HK-2 (cell line): ENCODE measurements around the gene TIE1.

ENCODE experiments used
- DNase-seq: peaks from one replicate; pipeline ENCODE4 v3.0.0-alpha.2; 2018; ENCODE audit not compliant: unreplicated experiment

Gene TIE1

DNA sequence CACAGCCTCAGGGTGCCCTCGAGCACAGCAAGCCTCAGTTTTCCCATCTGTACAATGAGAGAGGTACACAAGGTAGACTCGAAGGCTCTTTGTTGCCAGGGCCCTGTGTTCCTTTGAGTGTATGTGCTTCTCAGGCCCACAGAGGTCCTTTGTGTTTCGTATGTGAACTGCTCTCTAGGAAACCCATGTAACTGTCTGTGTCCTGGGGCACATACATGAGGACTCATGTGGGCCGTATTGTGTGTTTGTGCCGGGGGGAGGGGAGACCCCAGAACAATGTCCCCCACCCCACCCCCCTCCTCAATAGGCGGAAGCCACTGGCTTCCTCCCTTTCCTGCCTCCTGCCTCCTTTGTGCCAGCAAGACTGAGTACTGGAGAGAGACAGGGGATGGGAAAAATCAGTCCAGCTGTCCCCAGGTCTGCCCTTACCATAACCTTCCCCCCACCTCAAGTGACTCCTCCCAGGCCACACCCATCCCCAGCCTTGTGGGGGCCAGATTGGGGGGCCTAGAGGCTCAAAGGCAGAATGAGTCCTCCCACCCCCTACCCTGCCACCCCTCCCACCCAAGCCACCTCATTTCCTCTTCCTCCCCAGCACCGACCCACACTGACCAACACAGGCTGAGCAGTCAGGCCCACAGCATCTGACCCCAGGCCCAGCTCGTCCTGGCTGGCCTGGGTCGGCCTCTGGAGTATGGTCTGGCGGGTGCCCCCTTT, at the start of gene TIE1:
Gene TIE1, plus strand, starts transcription at position 605 of the 717 bp plus-strand sequence. Its CDS starts 90 bp downstream, at position 695.
- DNase-seq, result no peak

DNA sequence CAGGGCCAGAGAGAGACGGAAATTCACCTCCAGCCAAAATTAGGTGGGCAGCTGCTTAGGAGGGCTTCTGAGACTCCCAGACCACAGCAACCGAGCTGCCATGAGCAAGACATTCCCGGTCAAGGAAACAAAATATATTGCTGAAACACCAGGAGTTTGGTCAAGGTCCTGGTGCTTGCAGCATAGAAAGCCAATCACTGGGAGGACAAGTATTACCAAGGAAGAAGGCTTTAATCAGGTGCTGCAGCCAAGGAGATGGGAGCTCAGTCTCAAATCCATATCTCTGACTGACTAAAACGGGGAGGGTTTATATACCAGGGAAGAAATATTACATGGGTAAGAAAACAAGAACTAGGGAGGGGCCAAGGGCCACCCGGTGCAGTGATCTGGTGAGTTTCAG, 49.8 kb upstream of the TIE1 start:
- DNase-seq, result no peak

DNA sequence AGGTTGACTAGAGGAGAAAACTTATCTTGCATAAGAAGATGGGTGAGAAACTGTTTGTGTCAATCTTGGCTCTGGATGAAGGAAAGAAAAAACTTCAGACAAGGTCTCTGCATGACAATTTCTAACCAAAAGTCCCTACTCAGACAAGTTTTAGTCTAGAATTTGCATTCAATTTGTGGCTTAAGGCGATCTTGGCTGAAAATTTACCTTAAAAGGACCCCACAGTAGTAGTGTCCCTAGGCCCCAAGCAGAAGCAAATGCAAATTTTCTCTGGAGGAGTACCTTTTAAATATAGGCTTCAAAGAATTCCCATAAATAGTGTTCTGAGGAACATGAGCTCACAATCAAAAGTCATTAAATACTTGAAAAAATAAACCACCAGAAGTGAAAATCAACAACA, 48.6 kb upstream of the TIE1 start:
- no peak for DNase-seq

DNA sequence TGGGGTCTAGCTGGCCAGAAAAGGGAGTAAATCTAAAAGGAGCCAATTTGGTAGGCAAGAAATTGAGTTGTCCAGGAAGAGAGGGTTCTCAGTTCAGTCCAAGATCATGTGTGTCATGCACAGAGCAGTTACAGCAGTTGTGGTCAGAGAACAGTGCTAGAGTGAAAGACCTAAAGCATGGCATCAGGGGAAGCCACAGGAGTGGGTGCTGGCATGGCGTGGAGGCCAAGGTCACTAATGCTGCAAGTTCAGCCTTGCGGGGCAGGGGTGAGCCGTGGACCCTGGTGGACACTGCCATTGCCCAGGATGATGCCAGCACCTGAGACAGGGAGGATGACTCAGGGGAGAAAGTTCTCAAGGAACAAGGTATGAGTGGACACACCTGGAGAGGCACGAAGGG, 47.6 kb upstream of the TIE1 start:
- no peak for DNase-seq

DNA sequence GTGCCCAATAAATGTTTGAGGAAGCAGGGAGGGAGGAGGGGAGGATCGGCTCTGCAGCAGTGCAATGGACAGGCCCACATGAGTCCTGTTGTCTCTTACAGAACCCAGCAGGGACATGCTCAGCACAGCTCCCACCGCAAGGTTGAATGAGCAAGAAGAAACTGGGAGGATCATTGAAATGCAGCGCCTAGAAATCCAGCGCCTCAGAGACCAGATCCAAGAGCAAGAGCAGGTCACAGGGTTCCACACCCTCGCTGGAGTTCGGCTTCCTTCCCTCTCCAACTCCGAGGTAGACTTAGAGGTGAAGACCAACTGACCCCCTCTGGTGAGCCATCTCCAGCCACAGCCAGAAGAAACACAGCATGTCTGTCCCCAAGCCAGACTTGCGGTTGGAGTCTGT, 46.9 kb upstream of the TIE1 start:
- DNase-seq, result no peak

DNA sequence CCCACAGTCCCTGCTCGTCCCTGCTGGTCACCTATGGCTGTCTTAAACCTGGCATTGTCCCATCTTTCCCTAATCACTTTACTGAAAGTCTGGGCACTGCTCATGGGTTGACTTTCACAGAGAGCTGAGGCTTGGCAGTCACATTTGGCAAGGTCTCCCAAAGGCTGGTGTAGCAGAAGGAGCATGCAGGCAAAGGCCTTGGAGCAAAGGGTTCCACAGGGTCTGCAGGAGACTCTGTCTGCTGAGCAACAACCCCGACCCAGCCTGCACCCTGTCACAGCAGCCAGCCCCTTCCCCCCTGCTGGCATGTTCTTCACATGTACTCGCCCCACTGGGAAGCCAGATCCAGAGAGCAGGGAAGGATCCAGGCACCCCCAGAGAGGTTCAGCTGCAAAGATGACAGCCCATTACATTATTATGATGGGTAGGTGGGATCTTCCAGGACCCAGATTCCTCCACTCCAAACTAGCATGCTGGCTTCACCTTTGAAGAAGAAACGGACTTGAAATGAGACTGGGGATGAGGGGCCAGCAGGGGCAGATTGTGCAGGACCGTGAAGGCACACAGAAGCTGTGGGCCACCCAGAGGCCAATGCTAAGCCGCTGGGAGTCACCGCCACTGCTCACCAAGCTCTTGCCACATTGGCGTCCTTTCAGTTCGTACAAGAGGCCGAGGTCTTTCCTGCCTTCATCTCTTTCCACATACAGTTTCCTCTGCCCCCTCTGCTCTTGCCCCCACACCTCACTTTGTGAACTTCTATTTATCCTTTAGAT, 45.2 kb upstream of the TIE1 start:
- DNase-seq, result no peak

DNA sequence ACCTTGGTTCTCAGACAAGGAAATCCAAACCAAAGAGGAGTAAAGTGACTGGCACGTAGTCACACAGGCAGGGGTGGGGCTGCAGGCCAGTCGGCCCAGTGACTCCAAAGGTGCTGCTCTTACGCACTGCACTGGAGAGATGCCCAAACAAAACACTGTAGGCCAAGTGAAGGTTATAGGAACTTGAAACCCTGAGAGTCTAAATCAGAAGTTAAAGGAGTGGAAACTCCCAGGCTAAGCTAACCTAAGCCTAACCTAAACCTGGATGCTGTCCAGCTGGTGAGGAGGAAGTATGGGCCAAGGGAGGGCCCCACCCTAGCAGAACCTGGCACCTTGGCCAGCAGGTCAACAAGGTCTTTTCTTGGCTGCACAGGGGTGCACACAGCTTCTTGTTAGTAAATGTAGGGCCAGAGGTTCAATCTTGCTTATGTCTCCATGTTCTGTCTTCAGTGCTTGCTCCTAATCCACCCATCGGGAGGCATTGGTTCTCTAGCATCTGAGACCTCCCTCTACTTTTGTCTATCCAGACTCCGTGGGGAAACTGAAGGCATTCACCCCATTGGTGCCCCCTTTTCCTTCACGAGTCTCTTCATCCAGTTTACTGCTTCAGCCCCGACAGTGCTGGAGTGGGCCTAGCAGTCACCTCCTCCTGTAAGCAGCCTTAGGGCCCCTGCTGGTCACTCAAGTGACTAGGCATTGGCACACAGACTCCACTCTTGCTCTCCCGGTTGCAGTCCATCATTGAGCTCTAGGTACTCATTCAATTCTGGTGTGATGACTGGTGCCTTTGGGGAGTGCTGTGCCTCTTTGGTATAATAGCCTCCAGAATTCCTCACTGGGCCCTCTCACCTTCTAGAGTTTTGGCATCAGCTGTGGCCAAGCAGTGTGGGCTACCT, 43.9 kb upstream of the TIE1 start:
- DNase-seq, result no peak

DNA sequence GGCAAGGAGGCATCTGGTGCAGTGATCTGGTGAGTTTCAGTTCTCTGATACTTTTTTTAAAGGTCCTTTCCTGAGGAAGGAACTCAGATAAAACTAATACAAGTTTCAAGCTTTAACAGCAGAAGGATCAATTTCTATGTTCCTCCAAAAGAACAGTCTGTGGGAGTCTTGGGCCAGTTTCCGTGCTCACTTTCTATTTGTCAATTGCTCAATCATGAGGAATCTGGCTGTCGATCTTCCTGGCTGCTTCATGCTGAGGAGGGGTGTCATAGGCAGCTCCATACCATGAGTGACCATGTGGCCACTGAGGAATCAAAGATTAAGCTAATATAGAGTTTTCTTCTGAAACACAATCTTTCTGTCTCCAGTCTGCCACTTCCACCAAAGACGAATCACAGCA, 42.4 kb upstream of the TIE1 start:
- no peak for DNase-seq

DNA sequence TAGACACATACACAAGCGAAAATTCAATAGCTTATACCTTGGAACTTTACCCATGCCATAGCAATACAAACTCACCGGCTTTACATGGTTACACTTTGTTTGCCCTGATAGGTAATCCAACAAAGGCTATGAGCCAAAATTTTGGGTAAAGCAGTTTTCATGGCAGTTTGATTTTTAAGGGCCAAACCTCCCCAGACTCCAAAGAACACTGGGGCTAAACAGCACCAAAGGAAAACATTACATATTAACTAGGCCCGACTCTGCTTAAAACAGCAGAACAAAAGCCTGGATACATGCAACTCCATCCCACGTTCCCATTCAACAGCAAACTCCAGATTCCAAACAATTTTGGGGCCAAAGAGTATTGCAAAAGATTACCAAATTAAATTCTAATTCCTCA, 35.4 kb upstream of the TIE1 start:
- DNase-seq, result no peak

DNA sequence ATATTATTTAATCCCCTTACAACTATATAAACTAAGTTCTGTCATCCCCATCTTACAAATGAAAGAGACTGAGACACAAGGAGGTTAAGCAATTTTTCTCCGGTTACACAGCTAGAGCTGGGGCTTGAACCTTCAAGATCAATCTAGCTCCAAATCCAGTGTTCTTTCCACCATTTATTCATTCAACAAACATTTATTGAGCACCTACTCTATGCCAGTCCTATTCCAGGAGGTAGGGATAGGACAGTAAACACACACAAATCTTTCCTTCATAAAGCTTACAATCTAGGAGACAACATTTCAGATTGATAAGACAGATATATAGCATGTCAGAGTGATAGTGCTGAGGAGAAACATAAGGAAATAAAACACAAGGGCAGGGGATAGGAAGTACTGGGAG, 33.9 kb upstream of the TIE1 start:
- DNase-seq, result no peak

DNA sequence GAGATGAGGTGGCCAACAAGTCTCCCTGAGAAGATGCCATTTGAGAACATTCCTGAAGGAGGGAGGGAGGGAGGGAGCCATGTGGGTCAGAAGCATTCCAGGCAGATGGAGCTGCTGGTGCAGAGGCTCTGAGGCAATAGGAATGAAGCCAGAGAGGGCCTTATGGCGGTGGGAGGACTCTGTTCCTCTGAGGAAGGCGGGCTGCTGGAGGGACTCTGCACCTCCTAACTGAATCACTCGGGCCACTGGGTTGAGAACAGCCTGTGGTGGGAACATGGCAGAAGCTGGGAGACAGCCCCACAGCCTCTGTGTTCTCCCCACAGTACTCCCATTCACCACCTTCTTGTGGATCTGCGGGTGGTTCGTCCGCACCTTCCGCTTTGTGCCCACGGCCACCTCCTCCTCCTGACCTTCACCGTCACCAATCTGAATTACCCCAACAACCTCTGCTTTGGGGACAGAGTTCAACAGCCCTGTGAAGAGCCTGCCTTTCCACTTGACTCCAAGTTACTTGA, 33.4 kb upstream of the TIE1 start:
- no peak for DNase-seq

DNA sequence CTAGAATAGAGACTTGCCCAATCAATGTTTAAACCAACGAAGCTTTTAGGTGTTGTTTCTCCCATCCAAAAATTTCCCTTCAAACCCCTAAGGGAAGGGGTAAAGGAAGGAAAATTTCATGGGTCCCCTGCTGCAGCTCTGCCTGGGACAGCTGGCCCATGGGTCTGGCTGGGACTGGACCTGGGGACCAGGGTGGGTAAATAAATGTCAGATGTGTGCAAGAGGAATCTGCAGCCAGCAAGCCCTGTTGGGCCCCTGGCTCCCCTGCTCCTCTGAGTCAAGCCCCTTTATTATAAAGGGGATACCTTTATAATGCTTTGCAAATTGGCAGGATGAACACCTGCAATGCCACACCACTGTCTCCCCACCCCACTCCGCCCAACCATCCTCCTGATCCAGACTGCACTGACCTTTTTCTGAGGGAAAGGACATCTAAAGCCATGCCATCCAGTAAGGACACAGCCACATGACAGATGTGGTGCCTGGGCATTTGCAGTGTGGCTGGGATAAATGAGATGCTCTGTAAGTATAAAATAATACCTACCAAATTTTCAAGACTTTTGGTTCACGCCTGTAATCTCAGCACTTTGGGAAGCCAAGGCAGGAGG, 32.9 kb upstream of the TIE1 start:
- no peak for DNase-seq

DNA sequence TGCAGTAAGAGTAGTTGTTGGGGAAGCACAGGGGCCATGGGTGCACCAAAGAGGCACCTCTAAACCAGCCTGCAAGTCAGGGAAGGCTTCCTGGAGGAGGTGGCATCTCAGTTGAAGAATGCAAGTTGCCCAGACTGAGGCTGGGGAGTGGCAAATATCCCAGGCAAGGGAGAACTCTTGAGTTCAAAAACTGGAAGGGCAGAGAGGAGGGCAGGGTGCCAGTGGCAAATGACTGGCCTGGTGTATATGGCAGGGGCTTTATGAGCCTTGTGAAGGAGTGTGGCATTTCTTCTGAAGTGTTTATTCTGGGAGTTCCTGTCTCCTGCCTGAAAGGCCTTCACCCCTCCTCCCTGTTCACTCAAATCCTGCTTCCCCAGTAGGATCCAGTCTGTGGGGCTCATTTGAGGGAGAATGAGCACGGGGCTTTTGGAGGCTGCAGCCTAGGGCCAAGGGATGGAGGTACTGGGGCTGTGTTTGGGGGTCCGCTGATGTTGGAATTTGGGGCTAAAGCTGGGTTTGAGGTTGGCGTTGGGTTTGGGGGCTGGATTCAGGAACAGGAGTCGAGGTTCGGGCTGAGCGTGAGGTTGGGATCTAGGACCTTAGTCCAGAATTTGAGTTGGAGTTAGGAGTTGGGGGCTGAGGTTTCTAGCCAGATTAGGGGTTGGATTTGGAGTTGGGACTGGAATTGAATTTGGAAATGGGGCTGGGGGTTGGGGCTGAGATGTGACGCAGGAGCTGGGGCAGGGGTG, 31.0 kb upstream of the TIE1 start, which contains the start of gene TMEM125:
Gene TMEM125, plus strand, starts transcription at position 357 of the 749 bp plus-strand sequence. CDS start 2,740 bp downstream, outside the sequence.
- DNase-seq, result no peak

DNA sequence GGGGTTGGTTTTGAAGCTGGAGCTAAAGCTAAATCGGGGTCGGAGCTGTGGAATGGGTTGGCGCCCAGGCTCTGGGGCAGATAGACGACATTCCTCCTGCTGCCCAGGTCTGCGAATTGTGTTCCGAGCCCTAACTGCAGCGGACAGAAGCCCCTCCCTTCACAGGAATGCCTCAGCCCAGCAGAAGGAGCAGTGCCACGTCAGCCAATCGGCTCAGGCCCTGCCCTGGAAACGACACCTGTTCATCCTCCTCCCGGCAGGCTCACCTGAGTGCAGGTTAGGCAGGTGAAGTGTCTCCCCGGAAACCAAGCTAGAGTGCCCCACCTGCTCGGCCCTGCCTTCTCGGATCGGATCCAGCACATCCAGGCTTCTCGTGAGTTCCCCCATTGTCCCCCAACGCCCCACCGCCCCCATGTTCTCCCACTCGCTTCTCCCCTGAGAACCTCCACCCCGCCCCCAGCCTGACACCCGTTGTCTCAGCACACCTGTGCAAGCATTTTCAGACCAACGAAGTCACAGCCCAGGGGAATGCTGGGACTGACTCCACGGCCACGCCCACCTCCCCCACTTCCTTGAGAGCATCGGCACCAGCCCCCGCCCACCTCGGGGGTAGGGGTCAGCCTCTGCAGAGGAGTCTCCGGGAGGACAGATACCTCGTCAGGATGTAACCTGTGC, 30.2 kb upstream of the TIE1 start:
- DNase-seq, result no peak

DNA sequence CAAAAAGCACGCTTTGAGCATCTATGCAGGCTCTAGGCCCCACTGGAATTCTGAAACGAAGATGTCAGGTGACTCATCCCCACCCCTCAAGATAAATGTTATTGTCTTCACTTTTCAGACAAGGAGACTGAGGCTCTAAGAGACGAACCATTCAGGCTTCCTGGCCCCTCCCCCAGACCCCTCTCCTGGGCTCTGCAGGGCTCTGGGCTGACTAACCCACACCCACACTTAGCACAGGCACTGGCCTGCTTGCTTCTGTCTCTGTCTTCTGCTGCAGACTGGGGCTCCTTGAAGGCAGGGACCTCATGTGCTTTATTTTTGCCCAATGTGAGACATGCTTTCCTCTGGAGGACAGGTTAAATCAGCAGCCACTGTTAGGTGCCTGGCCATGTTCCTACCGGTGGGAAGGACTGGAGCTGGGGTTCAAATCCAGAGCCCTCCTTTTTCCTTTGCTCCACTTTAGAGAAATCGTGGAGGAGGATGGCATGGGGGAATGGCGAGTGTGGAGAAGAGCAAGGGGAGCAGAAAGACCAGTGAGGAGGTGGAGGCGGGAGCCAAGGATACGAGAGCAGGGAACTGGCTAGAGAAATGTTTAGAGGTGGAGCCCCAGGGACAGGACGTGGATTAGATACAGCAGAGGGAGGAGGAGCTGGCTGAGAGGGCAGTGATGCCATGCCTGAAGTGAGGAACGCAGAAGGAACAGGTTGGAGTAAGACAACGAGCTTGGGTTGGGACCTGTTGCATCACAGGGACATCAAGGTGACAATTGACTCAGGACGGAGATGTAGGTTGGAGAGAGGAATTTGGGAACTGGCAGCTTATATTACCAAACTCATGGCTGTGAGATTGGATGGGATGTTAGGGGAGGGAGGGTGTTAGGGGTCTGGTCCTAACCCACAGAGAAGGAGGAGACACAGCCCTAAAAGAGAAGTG, 29.3 kb upstream of the TIE1 start:
- no peak for DNase-seq

DNA sequence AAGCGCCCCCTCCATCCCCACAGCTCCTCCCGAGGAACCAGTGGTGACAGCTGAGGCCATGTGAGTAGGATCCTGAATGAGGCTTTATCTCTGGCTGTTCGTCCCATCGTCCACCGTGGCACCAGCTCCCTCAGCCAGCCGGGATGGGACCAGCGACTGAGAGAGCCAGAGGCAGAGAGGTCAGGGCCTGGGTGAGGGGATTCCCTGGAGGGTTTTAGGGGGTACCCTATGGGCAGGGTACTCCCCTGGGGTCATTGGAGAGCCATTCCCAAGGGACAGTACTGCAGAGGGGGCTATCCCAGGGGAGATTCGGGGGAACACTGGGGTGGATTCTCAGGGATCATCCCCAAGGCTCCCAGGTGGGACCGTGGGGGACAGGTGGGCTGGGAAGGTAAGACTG, 28.6 kb upstream of the TIE1 start:
- DNase-seq, result no peak

DNA sequence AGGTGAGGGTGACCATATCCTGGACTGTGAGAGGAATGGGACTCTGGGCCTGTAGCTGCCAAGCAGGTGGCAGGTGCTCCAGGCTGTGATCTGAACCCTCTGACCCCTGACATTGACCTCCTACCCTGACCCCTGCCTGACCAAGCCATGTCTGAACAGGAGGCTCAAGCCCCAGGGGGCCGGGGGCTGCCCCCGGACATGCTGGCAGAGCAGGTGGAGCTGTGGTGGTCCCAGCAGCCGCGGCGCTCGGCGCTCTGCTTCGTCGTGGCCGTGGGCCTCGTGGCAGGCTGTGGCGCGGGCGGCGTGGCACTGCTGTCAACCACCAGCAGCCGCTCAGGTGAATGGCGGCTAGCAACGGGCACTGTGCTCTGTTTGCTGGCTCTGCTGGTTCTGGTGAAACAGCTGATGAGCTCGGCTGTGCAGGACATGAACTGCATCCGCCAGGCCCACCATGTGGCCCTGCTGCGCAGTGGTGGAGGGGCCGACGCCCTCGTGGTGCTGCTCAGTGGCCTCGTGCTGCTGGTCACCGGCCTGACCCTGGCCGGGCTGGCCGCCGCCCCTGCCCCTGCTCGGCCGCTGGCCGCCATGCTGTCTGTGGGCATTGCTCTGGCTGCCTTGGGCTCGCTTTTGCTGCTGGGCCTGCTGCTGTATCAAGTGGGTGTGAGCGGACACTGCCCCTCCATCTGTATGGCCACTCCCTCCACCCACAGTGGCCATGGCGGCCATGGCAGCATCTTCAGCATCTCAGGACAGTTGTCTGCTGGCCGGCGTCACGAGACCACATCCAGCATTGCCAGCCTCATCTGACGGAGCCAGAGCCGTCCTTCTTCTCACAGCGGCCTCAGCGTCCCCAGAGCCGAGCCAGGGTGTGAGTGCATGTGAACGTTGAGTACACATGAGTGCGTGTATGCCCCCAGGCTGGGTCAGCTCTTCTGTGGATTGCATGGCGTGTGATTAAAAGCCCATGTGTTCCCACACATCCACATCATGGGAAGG, 27.9 kb upstream of the TIE1 start:
- DNase-seq, result no peak

DNA sequence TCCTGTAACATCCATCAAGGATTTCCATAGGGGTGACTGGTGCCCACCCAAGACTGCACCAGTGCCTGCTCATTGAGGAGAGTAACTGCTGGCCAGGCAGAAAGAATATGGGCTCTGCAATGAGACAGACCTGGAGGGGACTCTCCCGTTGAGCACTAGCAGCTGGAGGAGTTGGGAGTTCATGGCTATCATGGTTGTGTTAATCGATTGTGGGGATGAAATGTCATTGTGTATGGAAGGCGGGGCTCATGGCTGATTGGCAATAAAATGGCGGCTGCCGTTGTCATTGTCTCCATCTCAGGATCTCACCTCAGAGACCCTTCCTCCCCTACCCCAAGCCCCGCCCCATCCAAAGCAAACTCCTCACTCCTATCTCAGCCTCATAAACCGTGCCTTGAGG, 27.1 kb upstream of the TIE1 start:
- no peak for DNase-seq
